ENCODE measurements around the gene NEDD4L. TPM values are rescaled to one million over a fixed set of nuclear protein-coding genes. Genes with fewer than 3 reads are reported as not detected.

The NEDD4L gene
- total RNA-seq, 2 experiments from 2014 or later, result 11.2 to 13.7 TPM

- Histone ChIP-seq H3K36me3 (ENCODE audit: insufficient read depth, low read length) (no peaks in the 10 kb centered on the region), H3K27me3 (ENCODE audit: control insufficient read depth in 1 of 2, insufficient read depth in 2 of 2, low read length in 2 of 2) (no peaks in the 10 kb centered on the region), H3K4me1 (ENCODE audit: insufficient read depth, low read length) (no peaks in the 10 kb centered on the region), H3K9me3 (ENCODE audit: control insufficient read depth in 1 of 2, insufficient read depth in 1 of 2, low read length in 2 of 2) (no peaks in the 10 kb centered on the region), H3K27ac (ENCODE audit: low read depth in 1 of 2, low read length in 2 of 2) (no peak overlapping the region), H3K4me3 (ENCODE audit: low read length) (no peak overlapping the region)
- H3K36me3 Mint-ChIP-seq (ENCODE audit: low read depth), result no peaks in the 10 kb centered on the region
- POLR2A ChIA-PET, result no interaction called here
- H3K4me1 Mint-ChIP-seq (ENCODE audit: low read depth), result no peaks in the 10 kb centered on the region
- H3K9me3 Mint-ChIP-seq, result no peaks in the 10 kb centered on the region
- H3K27me3 Mint-ChIP-seq, result no peaks in the 10 kb centered on the region
- H3K27ac Mint-ChIP-seq, result no peak overlapping the region
- ATAC-seq (ENCODE audit: poor library complexity), result no peak
- intact Hi-C loops (cut with DNase I, micrococcal nuclease), result no loop called here
- no peak for TF ChIP-seq CTCF (IDR thresholded peaks at IDR 0.05)
- CTCF ChIA-PET, result no interaction called here
- no peak for DNase-seq
- no peak overlapping the region for H3K4me3 Mint-ChIP-seq
These were observed 53.3 kb downstream of the NEDD4L start for GRCh38 chr18:58097121-58097906.

- Histone ChIP-seq H3K36me3 (ENCODE audit: insufficient read depth, low read length) (no peaks in the 10 kb centered on the region), H3K4me1 (ENCODE audit: insufficient read depth, low read length) (no peaks in the 10 kb centered on the region), H3K9me3 (ENCODE audit: control insufficient read depth in 1 of 2, insufficient read depth in 1 of 2, low read length in 2 of 2) (no peaks in the 10 kb centered on the region), H3K27ac (ENCODE audit: low read depth in 1 of 2, low read length in 2 of 2) (no peak overlapping the region), H3K27me3 (ENCODE audit: control insufficient read depth in 1 of 2, insufficient read depth in 2 of 2, low read length in 2 of 2) (no peaks in the 10 kb centered on the region), H3K4me3 (ENCODE audit: low read length) (no peak overlapping the region)
- DNase-seq (no peak), ATAC-seq (ENCODE audit: poor library complexity) (no peak)
- no peaks in the 10 kb centered on the region for H3K36me3 Mint-ChIP-seq (ENCODE audit: low read depth)
- H3K27ac Mint-ChIP-seq, result no peak overlapping the region
- CTCF ChIA-PET, result no interaction called here
- intact Hi-C loops (cut with DNase I, micrococcal nuclease), result no loop called here
- no peak overlapping the region for H3K4me3 Mint-ChIP-seq
- POLR2A ChIA-PET, result no interaction called here
- no peak for TF ChIP-seq CTCF (IDR thresholded peaks at IDR 0.05)
- H3K9me3 Mint-ChIP-seq, result no peaks in the 10 kb centered on the region
- no peaks in the 10 kb centered on the region for H3K4me1 Mint-ChIP-seq (ENCODE audit: low read depth)
- H3K27me3 Mint-ChIP-seq, result no peaks in the 10 kb centered on the region
These were observed 53.8 kb downstream of the NEDD4L start for GRCh38 chr18:58097907-58098166.

GRCh38 chr18:58098706-58099105, 54.7 kb downstream of the NEDD4L start:
- intact Hi-C loops (cut with DNase I, micrococcal nuclease), result no loop called here
- no peaks in the 10 kb centered on the region for H3K36me3 Mint-ChIP-seq (ENCODE audit: low read depth)
- Histone ChIP-seq H3K9me3 (ENCODE audit: control insufficient read depth in 1 of 2, insufficient read depth in 1 of 2, low read length in 2 of 2) (no peaks in the 10 kb centered on the region), H3K27ac (ENCODE audit: low read depth in 1 of 2, low read length in 2 of 2) (no peak overlapping the region), H3K4me1 (ENCODE audit: insufficient read depth, low read length) (no peaks in the 10 kb centered on the region), H3K36me3 (ENCODE audit: insufficient read depth, low read length) (no peaks in the 10 kb centered on the region), H3K27me3 (ENCODE audit: control insufficient read depth in 1 of 2, insufficient read depth in 2 of 2, low read length in 2 of 2) (no peaks in the 10 kb centered on the region), H3K4me3 (ENCODE audit: low read length) (no peak overlapping the region)
- no peak overlapping the region for H3K27ac Mint-ChIP-seq
- peaks cover 5% of the 10 kb centered on the region for H3K4me1 Mint-ChIP-seq (ENCODE audit: low read depth)
- H3K27me3 Mint-ChIP-seq, result peaks cover 4% of the 10 kb centered on the region
- ChIA-PET CTCF (no interaction called here), POLR2A (no interaction called here)
- H3K4me3 Mint-ChIP-seq, result no peak overlapping the region
- no peaks in the 10 kb centered on the region for H3K9me3 Mint-ChIP-seq
- ATAC-seq (ENCODE audit: poor library complexity), result no peak
- TF ChIP-seq CTCF (IDR thresholded peaks at IDR 0.05), result no peak
- no peak for DNase-seq

Measured in CD4-positive, alpha-beta T cell (primary cell).